HepG2 (cell line): ENCODE results near the gene NECTIN2. TPM values are rescaled to one million over a fixed set of nuclear protein-coding genes. Genes with fewer than 3 reads are reported as not detected.

Experiments
- ATAD3A ChIP-seq: sonication (generic); formaldehyde crosslinking; IDR thresholded peaks from 2 replicates; pipeline ENCODE4 v1.4.0; 2020; ENCODE audit warnings: missing genetic modification reagents
- ATM ChIP-seq: fragments of 450-650 bp; IDR thresholded peaks from 2 replicates; pipeline ENCODE4 v1.7.1; 2017; ENCODE audit warnings: mild to moderate bottlenecking, borderline replicate concordance
- FOXO4 ChIP-seq: sonication (generic); formaldehyde crosslinking; conservative IDR thresholded peaks from 2 replicates; pipeline ENCODE4 v1.8.1; 2023; ENCODE audit warnings: missing genetic modification reagents
- GTF2F1 ChIP-seq: fragments of 150-350 bp; IDR thresholded peaks from 2 replicates; pipeline ENCODE4 v1.6.1; 2014; ENCODE audit warnings: low read length
- HOMEZ ChIP-seq: IDR thresholded peaks from 2 replicates; pipeline ENCODE4 v1.6.1; 2016; ENCODE audit warnings: low read depth
- NFE2L2 ChIP-seq: fragments of 150-350 bp; IDR thresholded peaks from 2 replicates; pipeline ENCODE4 v1.6.1; 2014; ENCODE audit warnings: low read length
- ONECUT2 ChIP-seq: sonication (generic); formaldehyde crosslinking; IDR thresholded peaks from 2 replicates; pipeline ENCODE4 v1.4.0; 2020; ENCODE audit warnings: missing genetic modification reagents
- PHF8 ChIP-seq: sonication (generic); formaldehyde crosslinking; IDR thresholded peaks from 2 replicates; pipeline ENCODE4 v1.5.0; 2020; ENCODE audit warnings: missing genetic modification reagents
- RBAK ChIP-seq: sonication (generic); formaldehyde crosslinking; IDR thresholded peaks from 2 replicates; pipeline ENCODE4 v1.5.1; 2020; ENCODE audit warnings: mild to moderate bottlenecking, missing genetic modification reagents
- TBX3 ChIP-seq: fragments of 450-650 bp; IDR thresholded peaks from 2 replicates; pipeline ENCODE4 v1.6.1; 2017; ENCODE audit warnings: antibody characterized with exemption, mild to moderate bottlenecking, inconsistent platforms, borderline replicate concordance
- TCF7L2 ChIP-seq: IDR thresholded peaks from 2 replicates; pipeline ENCODE4 v1.6.1; 2011; ENCODE audit warnings: mild to moderate bottlenecking, low read depth, low read length, moderate library complexity
- ZNF367 ChIP-seq: sonication (generic); formaldehyde crosslinking; IDR thresholded peaks from 2 replicates; pipeline ENCODE4 v1.4.0; 2020; ENCODE audit warnings: missing genetic modification reagents, borderline replicate concordance
- ZNF530 ChIP-seq: sonication (generic); formaldehyde crosslinking; IDR thresholded peaks from 2 replicates; pipeline ENCODE4 v1.5.0; 2020; ENCODE audit warnings: low read depth, mild to moderate bottlenecking, missing genetic modification reagents
- ZNF800 ChIP-seq: sonication (generic); formaldehyde crosslinking; IDR thresholded peaks from 2 replicates; pipeline ENCODE4 v1.4.0; 2020; ENCODE audit warnings: missing genetic modification reagents
- polyA plus RNA-seq, 8 experiments: library from polyadenylated mRNA; depleted of rRNA in 3 of 8; stranded (reverse) in 7 of 8; unstranded in 1 of 8; fragments of >200 nt; fragmentation: Illumina TruSeq in 4 of 8; extraction: Trizol in 4 of 8; gene quantifications; 2 replicates each; pipeline versions ENCODE4 v1.2.1 to v1.2.3, GENCODE V29; 2011 to 2016; ENCODE audit warnings: low read depth in 4 of 8, missing spikeins in 1 of 8, mixed read lengths in 1 of 8; ENCODE audit not compliant: insufficient read depth in 1 of 8
- total RNA-seq, 5 experiments: library from RNA; depleted of rRNA; stranded (reverse); fragments of >200 nt; fragmentation: Illumina TruSeq; extraction: Trizol; gene quantifications; 2 replicates each; pipeline ENCODE4 v1.2.3, GENCODE V29; 2016; ENCODE audit warnings: low read depth in 1 of 5
- TF ChIP-seq, protein P1 (sequence below): sonication (generic); formaldehyde crosslinking; IDR thresholded peaks from 2 replicates; pipeline ENCODE4 v1.4.0; 2020; ENCODE audit warnings: mild to moderate bottlenecking, low read depth, missing genetic modification reagents
- TF ChIP-seq, protein P2 (sequence below): sonication (generic); formaldehyde crosslinking; IDR thresholded peaks from 2 replicates; pipeline ENCODE4 v1.5.1; 2020; ENCODE audit warnings: mild to moderate bottlenecking, missing genetic modification reagents, moderate library complexity

NECTIN2 gene
- total and polyA plus RNA-seq, 2 of the 13 experiments (the other 11 are each of a cell fraction or from before 2014, with no cell fraction given), result 75.4 to 114 TPM

DNA sequence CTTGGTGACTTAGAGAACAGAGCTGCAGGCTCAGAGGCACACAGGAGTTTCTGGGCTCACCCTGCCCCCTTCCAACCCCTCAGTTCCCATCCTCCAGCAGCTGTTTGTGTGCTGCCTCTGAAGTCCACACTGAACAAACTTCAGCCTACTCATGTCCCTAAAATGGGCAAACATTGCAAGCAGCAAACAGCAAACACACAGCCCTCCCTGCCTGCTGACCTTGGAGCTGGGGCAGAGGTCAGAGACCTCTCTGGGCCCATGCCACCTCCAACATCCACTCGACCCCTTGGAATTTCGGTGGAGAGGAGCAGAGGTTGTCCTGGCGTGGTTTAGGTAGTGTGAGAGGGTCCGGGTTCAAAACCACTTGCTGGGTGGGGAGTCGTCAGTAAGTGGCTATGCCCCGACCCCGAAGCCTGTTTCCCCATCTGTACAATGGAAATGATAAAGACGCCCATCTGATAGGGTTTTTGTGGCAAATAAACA lies 78.2 kb downstream of the NECTIN2 start (continued):
- TF ChIP-seq, protein P1, sequence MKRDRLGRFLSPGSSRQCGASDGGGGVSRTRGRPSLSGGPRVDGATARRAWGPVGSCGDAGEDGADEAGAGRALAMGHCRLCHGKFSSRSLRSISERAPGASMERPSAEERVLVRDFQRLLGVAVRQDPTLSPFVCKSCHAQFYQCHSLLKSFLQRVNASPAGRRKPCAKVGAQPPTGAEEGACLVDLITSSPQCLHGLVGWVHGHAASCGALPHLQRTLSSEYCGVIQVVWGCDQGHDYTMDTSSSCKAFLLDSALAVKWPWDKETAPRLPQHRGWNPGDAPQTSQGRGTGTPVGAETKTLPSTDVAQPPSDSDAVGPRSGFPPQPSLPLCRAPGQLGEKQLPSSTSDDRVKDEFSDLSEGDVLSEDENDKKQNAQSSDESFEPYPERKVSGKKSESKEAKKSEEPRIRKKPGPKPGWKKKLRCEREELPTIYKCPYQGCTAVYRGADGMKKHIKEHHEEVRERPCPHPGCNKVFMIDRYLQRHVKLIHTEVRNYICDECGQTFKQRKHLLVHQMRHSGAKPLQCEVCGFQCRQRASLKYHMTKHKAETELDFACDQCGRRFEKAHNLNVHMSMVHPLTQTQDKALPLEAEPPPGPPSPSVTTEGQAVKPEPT (CRISPR knock-in tag), result no peak
- TF ChIP-seq NFE2L2 (peak; percentile 22; the same call in 1 of the 2 replicates), PHF8 (CRISPR knock-in tag) (peak; percentile 44; the same call in 1 of the 2 replicates), TBX3 (peak; percentile 81; the same call in 1 of the 2 replicates), ATM (no peak), ATAD3A (no peak), GTF2F1 (no peak), TCF7L2 (peak; percentile 59; the same call in 1 of the 2 replicates), ZNF800 (CRISPR knock-in tag) (no peak), FOXO4 (CRISPR knock-in tag) (0 out of 2 replicates have a peak, but pooled peaks have one; percentile 64), RBAK (CRISPR knock-in tag) (no peak), ONECUT2 (CRISPR knock-in tag) (peak; percentile 68), ZNF530 (no peak), ZNF367 (no peak), HOMEZ (CRISPR knock-in tag) (no peak)
- TF ChIP-seq, protein P2, sequence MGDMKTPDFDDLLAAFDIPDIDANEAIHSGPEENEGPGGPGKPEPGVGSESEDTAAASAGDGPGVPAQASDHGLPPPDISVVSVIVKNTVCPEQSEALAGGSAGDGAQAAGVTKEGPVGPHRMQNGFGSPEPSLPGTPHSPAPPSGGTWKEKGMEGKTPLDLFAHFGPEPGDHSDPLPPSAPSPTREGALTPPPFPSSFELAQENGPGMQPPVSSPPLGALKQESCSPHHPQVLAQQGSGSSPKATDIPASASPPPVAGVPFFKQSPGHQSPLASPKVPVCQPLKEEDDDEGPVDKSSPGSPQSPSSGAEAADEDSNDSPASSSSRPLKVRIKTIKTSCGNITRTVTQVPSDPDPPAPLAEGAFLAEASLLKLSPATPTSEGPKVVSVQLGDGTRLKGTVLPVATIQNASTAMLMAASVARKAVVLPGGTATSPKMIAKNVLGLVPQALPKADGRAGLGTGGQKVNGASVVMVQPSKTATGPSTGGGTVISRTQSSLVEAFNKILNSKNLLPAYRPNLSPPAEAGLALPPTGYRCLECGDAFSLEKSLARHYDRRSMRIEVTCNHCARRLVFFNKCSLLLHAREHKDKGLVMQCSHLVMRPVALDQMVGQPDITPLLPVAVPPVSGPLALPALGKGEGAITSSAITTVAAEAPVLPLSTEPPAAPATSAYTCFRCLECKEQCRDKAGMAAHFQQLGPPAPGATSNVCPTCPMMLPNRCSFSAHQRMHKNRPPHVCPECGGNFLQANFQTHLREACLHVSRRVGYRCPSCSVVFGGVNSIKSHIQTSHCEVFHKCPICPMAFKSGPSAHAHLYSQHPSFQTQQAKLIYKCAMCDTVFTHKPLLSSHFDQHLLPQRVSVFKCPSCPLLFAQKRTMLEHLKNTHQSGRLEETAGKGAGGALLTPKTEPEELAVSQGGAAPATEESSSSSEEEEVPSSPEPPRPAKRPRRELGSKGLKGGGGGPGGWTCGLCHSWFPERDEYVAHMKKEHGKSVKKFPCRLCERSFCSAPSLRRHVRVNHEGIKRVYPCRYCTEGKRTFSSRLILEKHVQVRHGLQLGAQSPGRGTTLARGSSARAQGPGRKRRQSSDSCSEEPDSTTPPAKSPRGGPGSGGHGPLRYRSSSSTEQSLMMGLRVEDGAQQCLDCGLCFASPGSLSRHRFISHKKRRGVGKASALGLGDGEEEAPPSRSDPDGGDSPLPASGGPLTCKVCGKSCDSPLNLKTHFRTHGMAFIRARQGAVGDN (CRISPR knock-in tag), result peak; percentile 92
